HUES64 (cell line): ENCODE results near the gene RCOR1.

Experiments
- H3K27ac ChIP-seq: 2 replicates; pipeline ENCODE4 v1.7.0; 2013; ENCODE audit warnings: low read depth, low read length, inconsistent platforms
- H3K27me3 ChIP-seq: 2 replicates; pipeline ENCODE4 v1.6.1; 2013; ENCODE audit warnings: mild to moderate bottlenecking, low read length; ENCODE audit not compliant: insufficient read depth
- H3K36me3 ChIP-seq: 2 replicates; pipeline ENCODE4 v1.6.1; 2013; ENCODE audit warnings: mild to moderate bottlenecking, low read length; ENCODE audit not compliant: insufficient read depth
- H3K4me1 ChIP-seq: 2 replicates; pipeline ENCODE4 v1.6.1; 2013; ENCODE audit warnings: mild to moderate bottlenecking, low read length, moderate library complexity; ENCODE audit not compliant: insufficient read depth
- H3K4me3 ChIP-seq: 2 replicates; pipeline ENCODE4 v1.5.1; 2013; ENCODE audit warnings: mild to moderate bottlenecking, low read length, moderate library complexity
- H3K9ac ChIP-seq: 2 replicates; pipeline ENCODE4 v1.6.1; 2013; ENCODE audit warnings: mild to moderate bottlenecking, low read depth, low read length
- H3K9me3 ChIP-seq: 2 replicates; pipeline ENCODE4 v1.6.1; 2013; ENCODE audit warnings: low read depth, low read length; ENCODE audit not compliant: insufficient read depth
- WGBS: fragments of 150-250, 120-280 bp; methylation state at CpG from one replicate; pipeline ENCODE4 v1.1.7; 2013; ENCODE audit warnings: missing lambda C conversion rate; 5-methylcytosine and 5-hydroxymethylcytosine counted together

Gene RCOR1

GRCh38 chr14:102697501-102697900, 105.1 kb downstream of the RCOR1 start:
- no peak overlapping the region for H3K4me3 ChIP-seq
- H3K9ac ChIP-seq, result no peak overlapping the region
- H3K27ac ChIP-seq, result no peak overlapping the region
- peaks cover 13% of the 10 kb centered on the region for H3K36me3 ChIP-seq
- H3K9me3 ChIP-seq, result no peaks in the 10 kb centered on the region
- WGBS, result 97% methylated on average over 6 of the region's 6 CpGs
- H3K4me1 ChIP-seq, result peaks cover 23% of the 10 kb centered on the region
- no peaks in the 10 kb centered on the region for H3K27me3 ChIP-seq

- WGBS, result 96% methylated on average over 1 of the region's 2 CpGs
- H3K9ac ChIP-seq, result no peak overlapping the region
- H3K36me3 ChIP-seq, result peaks cover 31% of the 10 kb centered on the region
- no peak overlapping the region for H3K27ac ChIP-seq
- no peak overlapping the region for H3K4me3 ChIP-seq
- H3K9me3 ChIP-seq, result no peaks in the 10 kb centered on the region
- peaks cover 9% of the 10 kb centered on the region for H3K4me1 ChIP-seq
- no peaks in the 10 kb centered on the region for H3K27me3 ChIP-seq
Measured at GRCh38 chr14:102699416-102700110, 107.1 kb downstream of the RCOR1 start.

- Histone ChIP-seq H3K4me1 (no peaks in the 10 kb centered on the region), H3K36me3 (peaks cover 70% of the 10 kb centered on the region), H3K9ac (no peak overlapping the region), H3K4me3 (no peak overlapping the region), H3K27me3 (no peaks in the 10 kb centered on the region), H3K27ac (no peak overlapping the region), H3K9me3 (no peaks in the 10 kb centered on the region; the same call in 1 of the 2 replicates)
- WGBS, result 97% methylated on average over 9 of the region's 9 CpGs
Measured at GRCh38 chr14:102708494-102708893, 116.0 kb downstream of the RCOR1 start.

- Histone ChIP-seq H3K9ac (no peak overlapping the region), H3K27me3 (no peaks in the 10 kb centered on the region), H3K4me3 (no peak overlapping the region), H3K9me3 (no peaks in the 10 kb centered on the region), H3K27ac (no peak overlapping the region), H3K4me1 (no peaks in the 10 kb centered on the region), H3K36me3 (peaks cover 78% of the 10 kb centered on the region)
- WGBS, result 91% methylated on average over 6 of the region's 6 CpGs
Measured at GRCh38 chr14:102711207-102711606, 118.8 kb downstream of the RCOR1 start.

GRCh38 chr14:102711946-102712345, 119.5 kb downstream of the RCOR1 start:
- H3K27me3 ChIP-seq, result no peaks in the 10 kb centered on the region
- peaks cover 80% of the 10 kb centered on the region for H3K36me3 ChIP-seq
- over 99% methylated on average over 3 of the region's 3 CpGs for WGBS

GRCh38 chr14:102717276-102717675, 124.8 kb downstream of the RCOR1 start:
- no peaks in the 10 kb centered on the region for H3K9me3 ChIP-seq
- H3K27ac ChIP-seq, result no peak overlapping the region
- 0 out of 2 replicates have a peak, but pooled peaks cover 2% of the 10 kb centered on the region for H3K4me1 ChIP-seq
- no peaks in the 10 kb centered on the region for H3K27me3 ChIP-seq
- peaks cover 72% of the 10 kb centered on the region for H3K36me3 ChIP-seq
- WGBS, result 91% methylated on average over 5 of the region's 5 CpGs
- no peak overlapping the region for H3K4me3 ChIP-seq
- H3K9ac ChIP-seq, result no peak overlapping the region

More at GRCh38 chr14:102711946-102712345, 119.5 kb downstream of the RCOR1 start:
- Histone ChIP-seq H3K9ac (no peak overlapping the region), H3K4me1 (no peaks in the 10 kb centered on the region), H3K9me3 (no peaks in the 10 kb centered on the region), H3K27ac (no peak overlapping the region), H3K4me3 (no peak overlapping the region)

GRCh38 chr14:102722646-102723045, 130.2 kb downstream of the RCOR1 start:
- WGBS, result 96% methylated on average over 4 of the region's 4 CpGs
- peaks cover 83% of the 10 kb centered on the region for H3K36me3 ChIP-seq

GRCh38 chr14:102723650-102724049, 131.2 kb downstream of the RCOR1 start:
- 91% methylated on average over 5 of the region's 5 CpGs for WGBS
- peaks cover 11% of the 10 kb centered on the region; the same call in 1 of the 2 replicates for H3K4me1 ChIP-seq
- no peaks in the 10 kb centered on the region for H3K9me3 ChIP-seq
- H3K9ac ChIP-seq, result no peak overlapping the region
- H3K27me3 ChIP-seq, result no peaks in the 10 kb centered on the region
- H3K27ac ChIP-seq, result no peak overlapping the region
- H3K36me3 ChIP-seq, result peaks cover 87% of the 10 kb centered on the region
- H3K4me3 ChIP-seq, result no peak overlapping the region

More at GRCh38 chr14:102722646-102723045, 130.2 kb downstream of the RCOR1 start:
- no peaks in the 10 kb centered on the region for H3K27me3 ChIP-seq
- H3K27ac ChIP-seq, result no peak overlapping the region
- H3K9me3 ChIP-seq, result no peaks in the 10 kb centered on the region
- H3K9ac ChIP-seq, result no peak overlapping the region
- H3K4me3 ChIP-seq, result no peak overlapping the region
- peaks cover 11% of the 10 kb centered on the region; the same call in 1 of the 2 replicates for H3K4me1 ChIP-seq

GRCh38 chr14:102726191-102726949, 133.9 kb downstream of the RCOR1 start:
- peaks cover 90% of the 10 kb centered on the region for H3K36me3 ChIP-seq
- WGBS, result 94% methylated on average over 19 of the region's 19 CpGs

GRCh38 chr14:102727336-102728095, 135.1 kb downstream of the RCOR1 start:
- 92% methylated on average over 9 of the region's 9 CpGs for WGBS
- Histone ChIP-seq H3K9ac (no peak overlapping the region), H3K4me3 (no peak overlapping the region), H3K9me3 (no peaks in the 10 kb centered on the region), H3K36me3 (peaks cover 78% of the 10 kb centered on the region), H3K4me1 (peaks cover 8% of the 10 kb centered on the region; the same call in 1 of the 2 replicates), H3K27ac (no peak overlapping the region), H3K27me3 (no peaks in the 10 kb centered on the region)

More at GRCh38 chr14:102726191-102726949, 133.9 kb downstream of the RCOR1 start:
- Histone ChIP-seq H3K4me3 (no peak overlapping the region), H3K9me3 (no peaks in the 10 kb centered on the region), H3K9ac (no peak overlapping the region), H3K27ac (no peak overlapping the region), H3K27me3 (no peaks in the 10 kb centered on the region), H3K4me1 (peaks cover 11% of the 10 kb centered on the region; the same call in 1 of the 2 replicates)

- H3K27me3 ChIP-seq, result no peaks in the 10 kb centered on the region
- 92% methylated on average over 6 of the region's 6 CpGs for WGBS
- no peak overlapping the region for H3K4me3 ChIP-seq
- no peak overlapping the region for H3K27ac ChIP-seq
- no peaks in the 10 kb centered on the region for H3K4me1 ChIP-seq
- no peaks in the 10 kb centered on the region for H3K9me3 ChIP-seq
- peaks cover 68% of the 10 kb centered on the region for H3K36me3 ChIP-seq
- no peak overlapping the region for H3K9ac ChIP-seq
Measured at GRCh38 chr14:102728501-102728900, 136.1 kb downstream of the RCOR1 start.
